AG04450 (cell line): Measurements from ENCODE around the gene FAM98B. TPM values are rescaled to one million over a fixed set of nuclear protein-coding genes. Genes with fewer than 3 reads are reported as not detected.

Source experiments
- CTCF ChIA-PET: fragments of 300-600, 350-600 bp; formaldehyde crosslinking; extraction: SDS; loops from one replicate; lab custom pipeline; 2022; ENCODE audit warnings: antibody characterized with exemption, inconsistent platforms; lab: Charles Lee
- POLR2A ChIA-PET: fragments of 350-600 bp; formaldehyde crosslinking; extraction: SDS; loops from one replicate; lab custom pipeline; 2021; ENCODE audit warnings: antibody characterized with exemption, inconsistent platforms; lab: Yijun Ruan, JAX
- DNase-seq: peaks from one replicate; pipeline ENCODE4 v3.0.0-alpha.2; 2011; ENCODE audit warnings: low read depth, low spot score
- H3K27ac ChIP-seq: one replicate; pipeline ENCODE4 v1.5.1; 2012; ENCODE audit warnings: low read depth, low read length, control low read depth
- H3K27me3 ChIP-seq: one replicate; pipeline ENCODE4 v1.6.0; 2012; ENCODE audit warnings: low read length; ENCODE audit not compliant: control insufficient read depth, insufficient read depth
- H3K4me3 ChIP-seq: 2 replicates; pipeline ENCODE4 v1.5.1; 2011; ENCODE audit warnings: mild to moderate bottlenecking, low read depth, low read length, control low read depth
- H3K9me3 ChIP-seq: 2 replicates; pipeline ENCODE4 v1.5.1; 2012; ENCODE audit warnings: low read length; ENCODE audit not compliant: control insufficient read depth, insufficient read depth
- polyA plus RNA-seq: library from polyadenylated mRNA; depleted of rRNA; stranded (reverse); fragments of >200 nt; gene quantifications from 2 replicates; pipeline ENCODE4 v1.2.3, GENCODE V29; 2011
- TF ChIP-seq, protein P1 (sequence below): IDR thresholded peaks from 2 replicates; pipeline ENCODE4 v1.5.1; 2011; ENCODE audit warnings: low read depth, low read length, control low read depth, inconsistent platforms

FAM98B gene
- polyA plus RNA-seq, 1 experiment: 19.6 TPM

DNA sequence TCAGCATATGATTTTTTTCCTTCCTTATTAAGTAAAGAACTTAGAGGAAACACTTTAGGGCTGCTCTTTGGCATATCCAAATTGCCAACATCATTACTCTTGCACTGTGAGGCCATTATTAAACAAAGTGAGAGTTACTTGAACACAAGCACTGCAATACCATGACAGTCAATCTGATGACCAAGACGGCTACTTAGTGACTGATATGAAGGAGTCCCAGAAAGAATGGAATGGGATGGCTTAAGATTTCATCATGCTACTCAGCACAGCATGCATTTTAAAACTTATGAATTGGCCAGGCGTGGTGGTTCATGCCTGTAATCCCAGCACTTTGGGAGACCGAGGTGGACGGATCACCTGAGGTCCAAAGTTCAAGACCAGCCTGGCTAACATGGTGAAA, 55.2 kb downstream of the FAM98B start:
- ChIA-PET CTCF (interaction anchor here (2.1 kb wide), 1 partner anchor 55 kb away, joined by 9 read pairs; the partner anchor contains the start of gene RASGRP1), POLR2A (no interaction called here)
- Histone ChIP-seq H3K27me3 (no peaks in the 10 kb centered on the region), H3K9me3 (no peaks in the 10 kb centered on the region), H3K27ac (no peak overlapping the region), H3K4me3 (no peak overlapping the region)
- no peak for DNase-seq
- TF ChIP-seq, protein P1, sequence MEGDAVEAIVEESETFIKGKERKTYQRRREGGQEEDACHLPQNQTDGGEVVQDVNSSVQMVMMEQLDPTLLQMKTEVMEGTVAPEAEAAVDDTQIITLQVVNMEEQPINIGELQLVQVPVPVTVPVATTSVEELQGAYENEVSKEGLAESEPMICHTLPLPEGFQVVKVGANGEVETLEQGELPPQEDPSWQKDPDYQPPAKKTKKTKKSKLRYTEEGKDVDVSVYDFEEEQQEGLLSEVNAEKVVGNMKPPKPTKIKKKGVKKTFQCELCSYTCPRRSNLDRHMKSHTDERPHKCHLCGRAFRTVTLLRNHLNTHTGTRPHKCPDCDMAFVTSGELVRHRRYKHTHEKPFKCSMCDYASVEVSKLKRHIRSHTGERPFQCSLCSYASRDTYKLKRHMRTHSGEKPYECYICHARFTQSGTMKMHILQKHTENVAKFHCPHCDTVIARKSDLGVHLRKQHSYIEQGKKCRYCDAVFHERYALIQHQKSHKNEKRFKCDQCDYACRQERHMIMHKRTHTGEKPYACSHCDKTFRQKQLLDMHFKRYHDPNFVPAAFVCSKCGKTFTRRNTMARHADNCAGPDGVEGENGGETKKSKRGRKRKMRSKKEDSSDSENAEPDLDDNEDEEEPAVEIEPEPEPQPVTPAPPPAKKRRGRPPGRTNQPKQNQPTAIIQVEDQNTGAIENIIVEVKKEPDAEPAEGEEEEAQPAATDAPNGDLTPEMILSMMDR: no peak

DNA sequence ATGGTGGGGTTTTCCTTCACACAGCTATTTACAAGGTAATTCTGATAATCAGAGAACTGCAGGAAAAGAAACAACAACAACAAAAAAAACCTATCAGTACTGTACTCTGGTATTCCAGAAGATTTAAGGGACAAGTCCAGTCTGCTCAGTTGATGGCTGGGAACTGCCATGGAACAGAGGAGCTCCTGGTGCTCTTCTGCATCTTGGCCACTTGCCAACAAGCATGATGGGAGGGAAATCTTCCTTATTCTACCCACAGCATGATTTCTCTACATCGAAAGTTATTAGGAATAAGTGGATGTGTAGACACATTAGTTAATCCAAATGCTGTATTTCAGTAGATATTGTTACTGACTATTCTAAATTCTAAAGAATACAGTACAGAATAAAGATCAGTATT, 59.0 kb downstream of the FAM98B start:
- Histone ChIP-seq H3K27ac (no peak overlapping the region), H3K27me3 (no peaks in the 10 kb centered on the region), H3K4me3 (no peak overlapping the region), H3K9me3 (no peaks in the 10 kb centered on the region)
- TF ChIP-seq, protein P1: no peak
- POLR2A ChIA-PET: no interaction called here
- no peak for DNase-seq
- CTCF ChIA-PET: interaction anchor here (1.3 to 1.6 kb wide), 2 partner anchors 9 to 51 kb away, joined by 3 to 4 read pairs; partner anchors contain the start of gene RASGRP1

DNA sequence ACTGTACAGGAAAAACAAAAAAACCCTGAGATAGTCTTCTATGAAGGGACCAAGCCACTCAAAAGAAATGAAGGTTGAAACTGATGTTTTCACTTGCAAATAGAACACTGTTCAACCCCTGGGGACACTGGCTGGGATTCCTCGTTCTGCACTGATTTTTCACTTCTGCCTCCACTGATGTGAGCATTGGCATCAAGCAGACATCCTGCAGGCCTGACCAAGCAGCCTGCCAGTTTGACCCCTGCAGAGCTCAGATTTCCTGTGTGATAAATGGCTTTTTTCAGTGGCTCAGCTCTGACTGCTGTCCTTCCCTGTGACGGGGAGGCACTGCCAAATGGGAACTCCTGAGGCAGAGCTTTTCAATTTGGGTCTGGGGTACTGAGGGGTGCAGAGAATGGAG, 60.7 kb downstream of the FAM98B start:
- Histone ChIP-seq H3K9me3 (no peaks in the 10 kb centered on the region), H3K27ac (no peak overlapping the region), H3K27me3 (no peaks in the 10 kb centered on the region), H3K4me3 (no peak overlapping the region)
- no peak for DNase-seq
- ChIA-PET POLR2A (no interaction called here), CTCF (no interaction called here)
- TF ChIP-seq, protein P1: no peak

DNA sequence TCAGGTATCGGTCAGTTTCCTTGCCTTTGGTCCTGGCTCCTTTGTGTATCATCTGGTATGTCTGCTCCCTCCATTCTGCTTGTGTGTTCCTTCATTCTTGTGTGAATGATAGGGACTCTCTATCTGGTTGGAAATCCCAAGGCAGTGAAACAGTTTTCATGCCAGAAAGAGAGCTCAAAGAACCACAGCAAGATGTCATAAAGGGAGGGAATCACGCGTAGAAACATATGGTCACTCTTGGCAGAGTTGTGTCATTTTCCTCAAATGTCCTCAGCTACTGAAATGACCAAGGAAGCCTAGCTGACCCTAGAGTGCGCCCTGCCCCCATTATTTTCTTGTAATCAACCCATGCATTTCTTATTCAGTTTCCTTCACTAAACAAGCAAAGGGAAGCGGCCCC, 62.7 kb downstream of the FAM98B start:
- H3K9me3 ChIP-seq: no peaks in the 10 kb centered on the region
- ChIA-PET CTCF (interaction anchor here (0.8 to 1.0 kb wide), 2 partner anchors 29 to 183 kb away, joined by 3 to 4 read pairs; no protein-coding TSS in a partner anchor), POLR2A (no interaction called here)
- TF ChIP-seq, protein P1: no peak
- H3K27ac ChIP-seq: no peak overlapping the region
- no peaks in the 10 kb centered on the region for H3K27me3 ChIP-seq
- H3K4me3 ChIP-seq: no peak overlapping the region
- no peak for DNase-seq

DNA sequence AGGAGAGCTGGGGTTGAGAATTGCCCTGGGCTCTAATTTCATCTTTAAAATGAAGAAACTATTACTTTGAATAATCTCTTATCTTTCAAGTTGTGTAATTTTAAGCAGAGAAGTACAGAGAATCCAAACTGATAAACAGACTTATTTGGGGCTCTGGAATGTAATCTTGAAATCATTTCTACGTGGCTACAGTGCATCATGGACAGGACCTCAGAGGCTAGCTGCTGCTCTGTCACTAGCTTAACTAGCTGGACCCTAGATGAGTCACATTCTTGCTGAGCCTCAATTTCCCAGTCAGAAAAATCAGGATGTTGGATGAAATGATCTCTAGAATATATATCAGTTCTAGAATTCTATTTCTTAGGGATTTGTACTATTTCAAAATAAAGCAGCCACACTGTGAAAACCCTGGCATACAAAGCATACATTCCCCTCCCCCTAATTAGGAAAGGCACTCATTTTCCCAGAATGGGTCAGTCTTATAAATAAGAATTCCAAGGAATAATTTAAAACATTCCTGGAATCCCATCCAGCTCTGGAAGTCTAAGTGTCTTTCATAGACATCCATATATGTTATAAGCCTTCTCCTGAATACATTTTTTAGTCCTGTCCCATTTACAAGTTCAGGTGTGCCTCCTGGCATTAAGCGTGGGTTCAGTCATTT, 63.5 kb downstream of the FAM98B start:
- Histone ChIP-seq H3K9me3 (no peaks in the 10 kb centered on the region), H3K27me3 (no peaks in the 10 kb centered on the region), H3K4me3 (no peak overlapping the region), H3K27ac (no peak overlapping the region)
- ChIA-PET CTCF (interaction anchor here (0.8 kb wide), 1 partner anchor 28 kb away, joined by 3 read pairs; no protein-coding TSS in a partner anchor), POLR2A (no interaction called here)
- TF ChIP-seq, protein P1: no peak
- DNase-seq: no peak
